Lung (tissue), 12 donors: Measurements from ENCODE around the gene ARHGAP15. TPM values are rescaled to one million over a fixed set of nuclear protein-coding genes. Genes with fewer than 3 reads are reported as not detected.
A peak's percentile ranks its signal among the peaks of the same experiment; 100 is the strongest.

Source experiments
- ATAC-seq: fragments of 200-7000 bp; cut with Tn5 transposase; one replicate; pipeline ENCODE4 v1.9.1; 2020; ENCODE audit warnings: moderate number of reproducible peaks; ENCODE audit not compliant: insufficient read depth, low FRiP score
- DNase-seq, 3 donors: peaks; one replicate each; pipeline ENCODE4 v3.0.0-alpha.2; 2013 to 2017
- H3K27ac ChIP-seq, 2 donors: one replicate each; pipeline ENCODE4 v1.5.1; 2013; ENCODE audit warnings: mild to moderate bottlenecking in 2 of 2, moderate library complexity in 2 of 2, control low read depth in 1 of 2, inconsistent platforms in 1 of 2, low read depth in 1 of 2, low read length in 1 of 2
- H3K27me3 ChIP-seq, 3 donors: one replicate each; pipeline ENCODE4 v1.5.1; 2013; ENCODE audit warnings: low read length in 2 of 3; ENCODE audit not compliant: control insufficient read depth in 3 of 3, insufficient read depth in 3 of 3
- H3K36me3 ChIP-seq, 4 donors: one replicate each; pipeline ENCODE4 v1.5.1; 2013; ENCODE audit warnings: low read length in 4 of 4, mild to moderate bottlenecking in 1 of 4, moderate library complexity in 1 of 4; ENCODE audit not compliant: control insufficient read depth in 4 of 4, insufficient read depth in 4 of 4
- H3K4me1 ChIP-seq, 5 donors: one replicate each; pipeline ENCODE4 v1.5.1; 2013; ENCODE audit warnings: low read length in 5 of 5, mild to moderate bottlenecking in 2 of 5, moderate library complexity in 1 of 5; ENCODE audit not compliant: control insufficient read depth in 5 of 5, insufficient read depth in 5 of 5
- H3K4me3 ChIP-seq: one replicate; pipeline ENCODE4 v1.5.1; 2013; ENCODE audit warnings: mild to moderate bottlenecking, control low read depth, moderate library complexity
- H3K9ac ChIP-seq, 2 donors: one replicate each; pipeline ENCODE4 v1.5.1; 2013; ENCODE audit warnings: low read length in 2 of 2, control low read depth in 1 of 2; ENCODE audit not compliant: insufficient read depth in 1 of 2
- H3K9me3 ChIP-seq, 4 donors: one replicate each; pipeline ENCODE4 v1.5.1; 2013; ENCODE audit warnings: low read length in 3 of 4, mild to moderate bottlenecking in 1 of 4, moderate library complexity in 1 of 4; ENCODE audit not compliant: control insufficient read depth in 4 of 4, insufficient read depth in 3 of 4
- CTCF ChIP-seq: IDR thresholded peaks from 2 replicates; pipeline ENCODE4 v1.5.1; 2012; ENCODE audit warnings: mild to moderate bottlenecking; ENCODE audit errors: control extremely low read depth, extremely low read depth
- WGBS, 2 donors: extraction: QIAGEN DNeasy Blood & Tissue Kit; methylation state at CpG; one replicate each; pipeline ENCODE4 v1.1.7; 2013; 5-methylcytosine and 5-hydroxymethylcytosine counted together
- polyA plus RNA-seq, 2 donors: library from polyadenylated mRNA; stranded (reverse); fragments of 200-250 nt; gene quantifications; one replicate each; pipeline ENCODE4 v1.2.1, GENCODE V29; 2013
- total RNA-seq, 2 donors: library from RNA; depleted of rRNA in 1 of 2; stranded (reverse); fragments of >200 nt in 1 of 2; gene quantifications; one replicate each; pipeline ENCODE4 v1.2.1, GENCODE V29; 2014 to 2021
- donor health status: control.
- donor health status: control.
- donor health status: Bipolar disorder and iron deficiency.
- donor health status: healthy.
- donor health status: DM: yes; HTN: yes; CAD: no.

The ARHGAP15 gene
- total and polyA plus RNA-seq, 4 donors, result 5.9 to 74.3 (median 13.2) TPM

GRCh38 chr2:143545059-143545948 lies 416.1 kb downstream of the ARHGAP15 start:
- DNase-seq (peak in 1 of 3 donors; percentile 59), ATAC-seq (no peak)
- H3K27me3 ChIP-seq, result no peaks in the 10 kb centered on the region
- peaks cover 0 to 16% (median 1%) of the 10 kb centered on the region in 5 donors for H3K4me1 ChIP-seq
- no peaks in the 10 kb centered on the region for H3K36me3 ChIP-seq
- no peak for TF ChIP-seq CTCF
- H3K9ac ChIP-seq, result no peak overlapping the region
- 85 to 89% methylated on average over 7 of the region's 7 CpGs for WGBS, 2 donors
- no peak overlapping the region for H3K27ac ChIP-seq
- no peaks in the 10 kb centered on the region for H3K9me3 ChIP-seq
- H3K4me3 ChIP-seq, result no peak overlapping the region

GRCh38 chr2:143545949-143546255 lies 416.7 kb downstream of the ARHGAP15 start:
- TF ChIP-seq CTCF, result no peak
- H3K4me3 ChIP-seq, result no peak overlapping the region
- ATAC-seq, result no peak
- H3K27ac ChIP-seq, result no peak overlapping the region
- no peak overlapping the region for H3K9ac ChIP-seq
- peaks cover 0 to 16% (median 1%) of the 10 kb centered on the region in 5 donors for H3K4me1 ChIP-seq
- peak; percentile 36 to 91 (median 88) for DNase-seq
- WGBS, 2 donors, result 69 to 88% methylated on average over 4 of the region's 4 CpGs
- no peaks in the 10 kb centered on the region for H3K36me3 ChIP-seq
- no peaks in the 10 kb centered on the region for H3K9me3 ChIP-seq
- H3K27me3 ChIP-seq, result no peaks in the 10 kb centered on the region

GRCh38 chr2:143548032-143548431 lies 418.8 kb downstream of the ARHGAP15 start:
- Histone ChIP-seq H3K9me3 (no peaks in the 10 kb centered on the region), H3K27me3 (no peaks in the 10 kb centered on the region), H3K27ac (no peak overlapping the region), H3K9ac (no peak overlapping the region), H3K36me3 (no peaks in the 10 kb centered on the region), H3K4me3 (no peak overlapping the region), H3K4me1 (peaks cover 0 to 16% (median 0%) of the 10 kb centered on the region in 5 donors)
- TF ChIP-seq CTCF, result no peak
- ATAC-seq (no peak), DNase-seq (no peak)
- WGBS, 2 donors, result 47 to 67% methylated on average over 2 of the region's 2 CpGs
